HG03025 (cell line): ENCODE results near the gene CYP2A6.
"Not testable (repeated sequence)": the region's sequence is repeated elsewhere in the genome, so short reads cannot be mapped to it uniquely, and the experiment has no call there.

Experiments
- ATAC-seq: cut with Tn5 transposase; IDR thresholded peaks from one replicate; pipeline ENCODE4 v1.9.1; 2021; ENCODE audit warnings: mild to moderate bottlenecking, moderate library complexity; ENCODE audit not compliant: unreplicated experiment, low FRiP score

The CYP2A6 gene, protein sequence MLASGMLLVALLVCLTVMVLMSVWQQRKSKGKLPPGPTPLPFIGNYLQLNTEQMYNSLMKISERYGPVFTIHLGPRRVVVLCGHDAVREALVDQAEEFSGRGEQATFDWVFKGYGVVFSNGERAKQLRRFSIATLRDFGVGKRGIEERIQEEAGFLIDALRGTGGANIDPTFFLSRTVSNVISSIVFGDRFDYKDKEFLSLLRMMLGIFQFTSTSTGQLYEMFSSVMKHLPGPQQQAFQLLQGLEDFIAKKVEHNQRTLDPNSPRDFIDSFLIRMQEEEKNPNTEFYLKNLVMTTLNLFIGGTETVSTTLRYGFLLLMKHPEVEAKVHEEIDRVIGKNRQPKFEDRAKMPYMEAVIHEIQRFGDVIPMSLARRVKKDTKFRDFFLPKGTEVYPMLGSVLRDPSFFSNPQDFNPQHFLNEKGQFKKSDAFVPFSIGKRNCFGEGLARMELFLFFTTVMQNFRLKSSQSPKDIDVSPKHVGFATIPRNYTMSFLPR

GRCh38 chr19:40850277-40850676 lies at the start of gene CYP2A6:
Gene CYP2A6 (minus strand): TSS chr19:40850447. CDS start chr19:40850426, 21 bp downstream.
- ATAC-seq: not testable (repeated sequence)

DNA sequence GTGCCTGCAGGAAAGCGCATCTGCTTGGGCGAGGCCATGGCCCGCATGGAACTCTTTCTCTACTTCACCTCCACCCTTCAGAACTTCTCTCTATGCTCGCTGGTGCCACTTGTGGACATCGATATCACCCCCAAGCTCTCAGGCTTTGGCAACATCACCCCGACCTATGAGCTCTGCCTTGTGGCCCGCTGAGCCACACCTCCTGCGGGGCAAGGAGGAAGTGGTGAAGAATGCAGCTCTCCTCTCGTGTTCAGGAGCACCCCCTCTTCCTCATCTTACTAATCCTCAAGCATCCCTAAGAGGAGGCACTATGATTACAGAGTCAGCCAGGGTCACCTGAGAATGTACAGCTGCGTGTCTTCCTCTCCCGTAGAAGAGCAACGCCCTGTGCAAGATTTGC lies 49.7 kb upstream of the CYP2A6 start:
- ATAC-seq: not testable (repeated sequence)

DNA sequence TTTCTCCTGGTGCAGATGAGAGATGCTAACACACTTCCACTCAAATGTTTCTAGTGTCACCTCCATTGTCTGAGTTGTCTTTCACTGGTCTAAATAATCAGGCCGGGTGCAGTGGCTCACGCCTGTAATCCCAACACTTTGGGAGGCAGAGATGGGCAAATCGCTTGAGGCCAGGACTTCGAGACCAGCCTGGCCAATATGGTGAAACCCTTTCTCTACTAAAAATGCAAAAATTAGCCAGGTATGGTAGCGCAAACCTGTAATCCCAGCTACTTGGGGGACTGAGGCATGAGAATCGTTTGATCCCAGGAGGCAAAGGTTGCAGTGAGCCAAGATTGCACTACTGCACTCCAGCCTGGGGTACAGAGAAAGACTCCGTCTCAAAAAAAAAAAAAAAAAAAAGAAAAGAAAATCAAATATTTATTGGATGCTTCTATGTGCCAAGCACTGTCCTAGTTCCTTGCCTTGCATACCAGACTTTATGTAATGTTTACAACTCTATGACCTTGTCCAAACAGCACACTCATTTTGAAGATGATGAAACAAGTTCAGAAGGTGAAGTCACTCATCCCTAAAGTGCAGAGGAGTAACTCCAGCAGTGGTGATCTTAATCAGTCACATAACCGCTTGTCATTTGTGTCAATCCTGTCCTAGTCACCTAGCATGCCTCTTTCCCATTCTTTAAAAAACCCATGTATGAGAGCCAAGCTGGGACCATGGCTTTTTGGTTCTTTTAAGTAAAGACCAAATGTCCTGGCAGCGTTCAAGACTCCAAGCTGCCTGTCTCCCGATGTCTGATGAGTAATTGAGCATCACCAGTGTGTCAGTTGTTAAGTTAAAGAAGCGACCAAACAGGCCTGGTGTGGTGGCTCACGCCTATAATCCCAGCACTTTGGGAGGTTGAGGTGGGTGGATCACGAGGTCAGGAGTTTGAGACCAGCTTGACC lies 46.9 kb upstream of the CYP2A6 start:
- ATAC-seq: not testable (repeated sequence)

- ATAC-seq: no peak
Observed at GRCh38 chr19:40896418-40896796, 46.2 kb upstream of the CYP2A6 start.

DNA sequence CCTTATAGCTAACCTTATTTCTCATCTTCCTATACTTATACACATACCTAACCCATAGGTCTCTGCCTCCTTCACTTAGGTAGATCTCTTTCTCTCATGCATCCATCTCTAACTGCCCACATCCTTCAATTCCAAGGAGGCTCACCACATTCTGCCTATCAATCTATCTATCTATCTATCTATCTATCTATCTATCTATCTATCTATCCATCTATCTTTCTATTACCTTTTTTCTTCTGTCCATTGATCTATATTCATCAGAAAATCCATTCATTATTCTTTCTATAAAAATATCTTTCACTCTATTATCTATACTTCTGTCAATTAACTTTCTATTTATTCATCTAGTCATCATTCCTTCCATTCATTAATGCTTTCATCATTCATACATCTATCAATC lies 42.9 kb upstream of the CYP2A6 start:
- ATAC-seq: no peak

DNA sequence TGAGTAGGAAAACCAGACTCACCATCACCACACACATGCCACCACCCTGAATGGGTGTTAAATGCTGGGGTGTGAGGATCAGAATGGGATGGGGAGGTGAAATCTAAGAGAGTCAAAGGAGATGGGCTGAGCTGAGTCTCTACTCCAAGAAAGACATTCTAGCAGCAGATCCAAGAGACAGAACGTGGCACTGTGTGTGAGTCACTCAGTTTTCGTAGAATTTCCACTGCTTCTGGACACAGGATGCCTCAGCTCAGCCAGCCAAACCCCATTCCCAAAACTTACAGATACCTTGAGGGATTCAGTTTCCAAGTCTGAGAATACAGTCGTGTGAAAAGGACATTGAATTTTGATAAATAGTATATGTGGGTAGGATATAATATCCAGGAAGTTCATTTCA lies 39.1 kb upstream of the CYP2A6 start:
- ATAC-seq: no peak

DNA sequence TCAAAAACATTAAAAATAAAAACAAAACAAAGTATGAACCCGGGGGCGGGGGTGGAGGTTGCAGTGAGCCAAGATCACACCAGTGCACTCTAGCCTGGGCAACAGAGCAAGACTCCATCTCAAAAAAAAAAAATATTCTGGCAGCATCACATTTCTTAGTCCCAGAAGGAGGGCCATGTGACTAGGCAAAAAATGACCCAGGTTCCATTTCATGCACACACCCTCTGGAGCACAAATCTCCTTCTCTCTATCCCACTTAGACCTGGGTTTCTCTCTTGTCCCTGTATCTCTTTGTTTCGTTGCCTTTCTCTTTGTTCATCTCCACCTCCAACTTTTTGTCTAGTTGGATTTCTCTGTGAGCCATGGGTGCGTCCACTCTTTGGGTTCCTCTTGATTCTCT lies 37.9 kb upstream of the CYP2A6 start:
- no peak for ATAC-seq

DNA sequence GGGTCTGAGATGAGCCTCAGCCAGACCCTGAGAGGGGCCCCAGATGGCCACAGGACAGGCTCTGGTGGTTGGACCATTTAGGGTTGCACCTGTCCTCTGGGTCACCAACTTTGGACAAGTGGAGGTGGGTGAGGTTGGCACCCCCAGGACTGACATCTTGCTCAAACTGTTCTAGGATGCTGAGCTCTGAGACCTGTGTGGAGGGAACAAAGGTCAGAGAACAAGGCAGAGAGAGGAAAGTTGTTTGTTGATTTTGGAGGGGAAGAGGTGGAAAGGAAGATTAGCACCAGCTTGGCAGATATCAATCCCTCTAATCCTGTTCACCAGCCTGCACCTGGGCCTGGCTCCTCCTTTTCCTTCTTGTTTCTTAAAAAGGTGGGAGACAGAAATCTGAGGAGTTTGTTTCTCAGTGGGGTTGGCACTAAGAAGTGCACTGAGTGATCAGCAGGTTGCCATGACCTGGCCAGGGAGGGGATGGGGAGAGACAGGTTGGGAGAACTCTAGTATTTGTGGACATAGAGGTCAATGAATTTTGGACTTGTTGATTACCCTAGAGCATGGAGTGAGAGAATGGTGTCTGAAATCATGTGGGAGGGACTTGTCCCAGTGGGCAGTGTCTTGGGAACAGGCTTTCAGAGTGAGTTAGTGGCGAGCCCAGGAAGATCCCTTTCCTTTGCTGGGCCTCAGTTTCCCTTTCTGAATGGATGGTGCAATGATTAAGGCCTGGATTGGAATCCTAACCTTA lies 34.1 kb upstream of the CYP2A6 start:
- not testable (repeated sequence) for ATAC-seq

GRCh38 chr19:40882062-40882461 lies 31.8 kb upstream of the CYP2A6 start, which contains the start of gene CYP2A7:
Gene CYP2A7 (minus strand): TSS chr19:40882231. CDS start chr19:40882210, 21 bp downstream.
- not testable (repeated sequence) for ATAC-seq

DNA sequence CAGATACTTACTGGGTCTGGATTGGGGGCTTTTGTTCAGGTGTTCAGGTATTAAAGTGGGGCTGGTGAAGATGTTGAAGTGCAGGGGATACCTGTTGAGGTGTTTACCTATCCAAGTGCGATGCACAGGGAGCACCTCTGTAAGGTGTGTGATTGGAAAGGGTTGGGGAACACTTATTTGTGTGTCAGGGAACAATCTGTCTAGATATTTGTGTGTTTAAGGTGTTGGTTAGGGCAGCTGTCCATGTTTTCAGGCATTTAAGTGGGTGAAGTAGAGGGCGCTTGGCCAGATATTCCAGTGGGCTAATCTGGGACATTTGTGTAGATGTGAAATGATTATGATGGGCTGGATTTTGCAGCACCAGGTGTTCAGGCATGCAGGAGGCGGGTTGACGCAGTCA lies 29.1 kb upstream of the CYP2A6 start:
- not testable (repeated sequence) for ATAC-seq

DNA sequence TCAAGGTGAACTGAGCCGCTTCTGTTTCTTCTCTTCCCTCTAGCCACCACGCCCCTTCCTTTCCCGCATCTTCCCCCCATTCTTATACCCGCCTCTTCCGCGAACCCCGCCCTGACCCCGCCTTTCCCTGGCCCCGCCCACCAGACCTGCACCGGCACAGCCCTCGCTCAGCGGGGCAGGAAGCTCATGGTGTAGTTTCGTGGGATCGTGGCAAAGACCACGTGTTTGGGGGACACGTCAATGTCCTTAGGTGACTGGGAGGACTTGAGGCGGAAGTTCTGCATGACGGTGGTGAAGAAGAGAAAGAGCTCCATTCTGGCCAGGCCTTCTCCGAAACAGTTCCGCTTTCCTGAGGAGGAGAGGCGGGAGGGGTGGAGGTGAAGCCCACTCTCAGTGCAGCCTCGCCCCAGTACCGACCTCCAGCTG lies 25.3 kb upstream of the CYP2A6 start:
- not testable (repeated sequence) for ATAC-seq

GRCh38 chr19:40874874-40875273 lies 24.6 kb upstream of the CYP2A6 start:
- not testable (repeated sequence) for ATAC-seq

DNA sequence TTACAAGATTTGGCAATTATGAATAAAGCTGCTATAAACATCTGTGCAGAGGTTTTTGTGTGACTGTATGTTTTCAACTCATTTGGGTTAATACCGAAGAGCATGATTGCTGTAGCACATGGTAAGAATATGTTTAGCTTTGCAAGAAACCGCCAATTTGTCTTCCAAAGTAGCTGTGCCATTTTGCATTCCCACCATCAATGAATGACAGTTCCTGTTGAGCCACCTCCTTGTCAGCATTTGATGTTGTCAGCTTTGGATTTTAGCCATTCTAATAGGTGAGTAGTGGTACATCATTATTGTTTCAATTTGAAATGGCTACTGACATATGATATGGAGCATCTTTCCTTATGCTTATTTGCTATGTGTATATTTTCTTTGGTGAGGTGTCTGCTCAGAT lies 23.6 kb upstream of the CYP2A6 start:
- ATAC-seq: not testable (repeated sequence)

- ATAC-seq: no peak
Observed at GRCh38 chr19:40872209-40872608, 22.0 kb upstream of the CYP2A6 start.

GRCh38 chr19:40867701-40868100 lies 17.5 kb upstream of the CYP2A6 start:
- ATAC-seq: no peak

DNA sequence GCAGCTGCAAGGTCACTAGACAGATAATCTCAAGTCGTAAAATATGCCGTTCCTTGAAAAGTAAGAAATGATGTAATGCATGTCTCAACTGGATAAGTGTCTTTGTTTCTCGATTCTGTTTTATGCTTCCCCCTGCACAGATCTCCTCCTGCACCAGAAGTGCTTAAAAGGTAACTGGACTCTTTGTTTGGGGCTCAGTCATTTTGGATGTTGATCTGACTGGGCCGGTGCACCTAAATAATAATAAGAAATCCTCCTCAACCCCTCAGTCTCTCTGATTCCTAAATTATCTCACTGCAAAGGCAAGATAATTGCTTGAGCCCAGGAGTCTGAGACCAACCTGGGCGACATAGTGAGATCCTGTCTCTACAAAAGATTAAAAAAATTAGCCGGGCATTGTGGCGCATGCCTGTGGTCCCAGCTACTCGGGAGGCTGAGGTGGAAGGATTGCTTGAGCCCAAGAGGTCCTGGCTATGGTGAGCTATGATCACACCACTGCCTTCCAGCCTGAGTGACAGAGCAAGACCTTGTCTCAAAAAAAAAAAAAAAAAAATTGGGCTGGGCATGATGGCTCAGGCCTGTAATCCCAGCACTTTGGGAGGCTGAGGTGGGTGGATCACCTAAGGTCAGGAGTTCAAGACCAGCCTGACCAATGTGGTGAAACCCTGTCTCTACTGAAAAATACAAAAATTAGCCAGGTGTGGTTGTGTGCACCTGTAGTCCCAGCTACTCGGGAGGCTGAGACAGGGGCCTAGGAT lies 14.7 kb upstream of the CYP2A6 start:
- not testable (repeated sequence) for ATAC-seq

DNA sequence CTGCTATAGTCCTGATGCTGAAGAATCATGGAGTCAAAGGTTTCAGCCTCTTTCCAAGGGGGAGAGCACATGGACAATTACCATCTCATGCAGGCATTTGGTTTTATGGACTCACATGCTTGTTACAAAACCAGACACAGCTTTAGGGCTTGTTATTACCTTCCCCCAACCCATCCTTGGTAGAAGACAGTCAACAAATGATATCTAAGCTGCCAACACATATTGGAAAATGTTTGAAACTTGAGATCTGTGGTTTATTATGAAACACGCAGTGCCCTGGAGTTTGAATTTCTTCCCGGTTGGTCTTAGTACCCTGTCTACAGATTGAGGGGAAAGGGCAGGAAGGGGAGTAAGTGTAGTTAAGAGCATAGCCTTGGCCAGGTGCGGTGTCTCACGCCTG lies 12.5 kb upstream of the CYP2A6 start:
- no peak for ATAC-seq

- no peak for ATAC-seq
Observed at GRCh38 chr19:40862333-40862732, 12.1 kb upstream of the CYP2A6 start.

- no peak for ATAC-seq
Observed at GRCh38 chr19:40858109-40858508, 7.9 kb upstream of the CYP2A6 start.
